Pancreas (tissue), 10 donors: ENCODE measurements around the gene VWA3A. TPM values are rescaled to one million over a fixed set of nuclear protein-coding genes. Genes with fewer than 3 reads are reported as not detected.
"Not testable (repeated sequence)": the region's sequence is repeated elsewhere in the genome, so short reads cannot be mapped to it uniquely, and the experiment has no call there.

Experiments used
- ATAC-seq, 4 donors: fragments of 200-7000 bp; cut with Tn5 transposase; one replicate each; pipeline versions ENCODE4 v1.8.0 to v1.9.1; 2020; ENCODE audit warnings: mild to moderate bottlenecking in 4 of 4, moderate library complexity in 4 of 4
- DNase-seq, 6 donors: peaks; one replicate each; pipeline ENCODE4 v3.0.0-alpha.2; 2020
- FAIRE-seq: peaks from 2 replicates; lab custom pipeline; 2012; peaks lifted over from hg19 to GRCh38; lab: Jason Lieb, UNC
- H3K27ac ChIP-seq, 4 donors: fragments of 200-600 bp; sonication (generic); 1 replicate in 3 of 4; 2 replicates in 1 of 4; pipeline versions ENCODE4 v1.5.0 to v1.8.0; 2020
- H3K27me3 ChIP-seq, 4 donors: fragments of 200-600 bp; one replicate each; pipeline ENCODE4 v1.8.0; 2021
- H3K36me3 ChIP-seq, 3 donors: fragments of 200-600 bp; sonication (generic) in 1 of 3; one replicate each; pipeline versions ENCODE4 v1.5.0 to v1.8.0; 2020 to 2021
- H3K4me1 ChIP-seq, 3 donors: fragments of 200-600 bp; one replicate each; pipeline ENCODE4 v1.8.0; 2021
- H3K4me3 ChIP-seq, 4 donors: fragments of 200-600 bp; sonication (generic) in 2 of 4; one replicate each; pipeline versions ENCODE4 v1.5.0 to v1.8.0; 2020 to 2021
- H3K9me3 ChIP-seq, 4 donors: fragments of 200-600 bp; one replicate each; pipeline ENCODE4 v1.8.0; 2021
- CTCF ChIP-seq, 4 donors: fragments of 200-600 bp; sonication (generic) in 3 of 4; IDR thresholded peaks; one replicate each; pipeline versions ENCODE4 v1.5.0 to v1.8.0; 2021; ENCODE audit warnings: antibody characterized with exemption in 4 of 4
- WGBS, 2 donors: extraction: QIAGEN DNeasy Blood & Tissue Kit; methylation state at CpG; one replicate each; pipeline ENCODE4 v1.1.7; 2013; 5-methylcytosine and 5-hydroxymethylcytosine counted together
- intact Hi-C, 3 donors: fragments of 100-400 bp; cut with DNase I; formaldehyde crosslinking; loops; one replicate each; pipeline versions ENCODE4 v1.11.1 to v1.14.2; 2022
- polyA plus RNA-seq, 2 donors: library from polyadenylated mRNA; stranded (reverse); fragments of 200-250 nt; gene quantifications; one replicate each; pipeline ENCODE4 v1.2.3, GENCODE V29; 2013
- total RNA-seq, 6 donors: library from RNA; stranded (reverse); fragmentation: NEBNext Ultra II Directional in 4 of 6; extraction: Animal tissue kit (Norgen Biotek cat#: 25700) in 4 of 6; gene quantifications; one replicate each; pipeline versions ENCODE4 v1.2.1 to v1.2.4, GENCODE V29; 2021 to 2023
- donor health status: healthy with polysubstance abuse.
- donor health status: DM: no; HTN: no; CAD: no; lungs with moderate emphysema.
- donor health status: DM: no; HTN: no; CAD: no.
- donor health status: control.
- donor health status: control.
- donor health status: Bipolar disorder and iron deficiency.
- donor health status: DM: yes; HTN: yes; CAD: no.
- donor health status: DM: no; HTN: no; CAD: no.
- donor health status: DM: no; HTN: no; CAD: no.
- donor health status: DM: yes; HTN: yes; CAD: no.

The VWA3A gene
- total RNA-seq = under 1 TPM in 3 of 6 donors, not detected in 3; 0.06 to 0.24 (median 0.09) TPM
- polyA plus RNA-seq = under 1 TPM; 0.09 to 0.11 TPM

GRCh38 chr16:22092143-22092933 lies at the start of gene VWA3A:
VWA3A (plus strand) TSS chr16:22092541; CDS start chr16:22092638, 97 bp downstream.
- intact Hi-C loops = loop anchor here in 1 of 3 donors (5.0 kb wide), 1 partner anchor 85 kb away; the partner anchor contains the start of gene MOSMO
- peak in 3 of 6 donors; percentile 16 to 39 (median 28) for DNase-seq
- no peak within 1 kb of the TSS for H3K4me3 ChIP-seq
- no peak within 1 kb of the TSS for H3K27ac ChIP-seq
- no peak for TF ChIP-seq CTCF (IDR thresholded peaks at IDR 0.05)
- no peaks in the 10 kb centered on the region for H3K9me3 ChIP-seq
- no peaks in the 10 kb centered on the region for H3K4me1 ChIP-seq
- WGBS, 2 donors = 37 to 41% methylated on average over 9 of the region's 9 CpGs
- peak; percentile 72 to 85 (median 84) for ATAC-seq
- no peak for FAIRE-seq
- H3K27me3 ChIP-seq = no peaks in the 10 kb centered on the region
- no peaks in the 10 kb centered on the region for H3K36me3 ChIP-seq

GRCh38 chr16:22043882-22044281 lies 48.5 kb upstream of the VWA3A start:
- H3K4me3 ChIP-seq, H3K27ac ChIP-seq, H3K36me3 ChIP-seq, DNase-seq, intact Hi-C loops, H3K4me1 ChIP-seq, H3K27me3 ChIP-seq, ATAC-seq, FAIRE-seq, H3K9me3 ChIP-seq: not testable (repeated sequence)
- 93 to 94% methylated on average over 3 of the region's 3 CpGs for WGBS, 2 donors

GRCh38 chr16:22045888-22046287 lies 46.5 kb upstream of the VWA3A start:
- intact Hi-C loops, H3K4me3 ChIP-seq, DNase-seq, ATAC-seq, H3K27me3 ChIP-seq, H3K9me3 ChIP-seq, FAIRE-seq, H3K36me3 ChIP-seq, H3K27ac ChIP-seq, H3K4me1 ChIP-seq: not testable (repeated sequence)
- WGBS, 2 donors = 58 to 69% methylated on average over 5 of the region's 5 CpGs

GRCh38 chr16:22050963-22051362 lies 41.4 kb upstream of the VWA3A start:
- intact Hi-C loops = no loop called here
- FAIRE-seq (no peak), DNase-seq (no peak), ATAC-seq (no peak)
- H3K4me3 ChIP-seq = no peak overlapping the region
- H3K9me3 ChIP-seq = no peaks in the 10 kb centered on the region
- no peak for TF ChIP-seq CTCF (IDR thresholded peaks at IDR 0.05)
- WGBS, 2 donors = 98% methylated on average over 4 of the region's 4 CpGs
- no peaks in the 10 kb centered on the region for H3K36me3 ChIP-seq
- H3K4me1 ChIP-seq = no peaks in the 10 kb centered on the region
- H3K27ac ChIP-seq = no peak overlapping the region
- H3K27me3 ChIP-seq = no peaks in the 10 kb centered on the region

GRCh38 chr16:22052980-22053379 lies 39.4 kb upstream of the VWA3A start:
- H3K9me3 ChIP-seq = no peaks in the 10 kb centered on the region
- TF ChIP-seq CTCF (IDR thresholded peaks at IDR 0.05) = no peak
- H3K4me3 ChIP-seq = no peak overlapping the region
- DNase-seq (no peak), FAIRE-seq (no peak), ATAC-seq (no peak)
- intact Hi-C loops = no loop called here
- 91% methylated on average over 6 of the region's 6 CpGs for WGBS, 2 donors
- no peak overlapping the region for H3K27ac ChIP-seq
- H3K27me3 ChIP-seq = no peaks in the 10 kb centered on the region
- no peaks in the 10 kb centered on the region for H3K4me1 ChIP-seq
- no peaks in the 10 kb centered on the region for H3K36me3 ChIP-seq

- no peak for ATAC-seq
- intact Hi-C loops = no loop called here
- no peaks in the 10 kb centered on the region for H3K27me3 ChIP-seq
- TF ChIP-seq CTCF (IDR thresholded peaks at IDR 0.05) = no peak
- no peak for DNase-seq
- no peaks in the 10 kb centered on the region for H3K9me3 ChIP-seq
- no peak overlapping the region for H3K4me3 ChIP-seq
- H3K36me3 ChIP-seq = no peaks in the 10 kb centered on the region
- WGBS, 2 donors = 94 to 98% methylated on average over 4 of the region's 4 CpGs
- no peak overlapping the region for H3K27ac ChIP-seq
- H3K4me1 ChIP-seq = no peaks in the 10 kb centered on the region
- no peak for FAIRE-seq
Observed at GRCh38 chr16:22053921-22054341, 38.4 kb upstream of the VWA3A start.
